Liver (tissue), 2 donors: ENCODE measurements around the gene PNLIPRP2.

Experiments
- CTCF ChIP-seq: fragments of 150-350 bp; IDR thresholded peaks from 2 replicates; pipeline ENCODE4 v1.5.1; 2017; ENCODE audit warnings: improper control_type of control experiment, low read depth, low read length; ENCODE audit not compliant: missing input control
- FOXA1 ChIP-seq: IDR thresholded peaks from 2 replicates; pipeline ENCODE4 v1.6.1; 2016; ENCODE audit warnings: antibody characterized with exemption
- FOXA2 ChIP-seq: IDR thresholded peaks from 2 replicates; pipeline ENCODE4 v1.6.1; 2016; ENCODE audit warnings: antibody characterized with exemption
- MAX ChIP-seq: IDR thresholded peaks from 2 replicates; pipeline ENCODE4 v1.6.1; 2016; ENCODE audit warnings: antibody characterized with exemption
- donor health status: healthy.

- TF ChIP-seq FOXA2: no peak
- no peak for TF ChIP-seq FOXA1
- TF ChIP-seq MAX: no peak
- TF ChIP-seq CTCF: no peak
These were observed 63.1 kb downstream of the PNLIPRP2 start for GRCh38 chr10:116683821-116684220.
